ENCODE data around the gene KTN1. TPM values are rescaled to one million over a fixed set of nuclear protein-coding genes. Genes with fewer than 3 reads are reported as not detected.
A peak's percentile ranks its signal among the peaks of the same experiment; 100 is the strongest.

Gene KTN1
- total RNA-seq, 1 donor: 167 TPM

- H3K4me3 ChIP-seq (ENCODE audit: low read depth, low read length): no peak overlapping the region
- peak; percentile 20 for DNase-seq (ENCODE audit: low read depth)
- TF ChIP-seq, protein P1, sequence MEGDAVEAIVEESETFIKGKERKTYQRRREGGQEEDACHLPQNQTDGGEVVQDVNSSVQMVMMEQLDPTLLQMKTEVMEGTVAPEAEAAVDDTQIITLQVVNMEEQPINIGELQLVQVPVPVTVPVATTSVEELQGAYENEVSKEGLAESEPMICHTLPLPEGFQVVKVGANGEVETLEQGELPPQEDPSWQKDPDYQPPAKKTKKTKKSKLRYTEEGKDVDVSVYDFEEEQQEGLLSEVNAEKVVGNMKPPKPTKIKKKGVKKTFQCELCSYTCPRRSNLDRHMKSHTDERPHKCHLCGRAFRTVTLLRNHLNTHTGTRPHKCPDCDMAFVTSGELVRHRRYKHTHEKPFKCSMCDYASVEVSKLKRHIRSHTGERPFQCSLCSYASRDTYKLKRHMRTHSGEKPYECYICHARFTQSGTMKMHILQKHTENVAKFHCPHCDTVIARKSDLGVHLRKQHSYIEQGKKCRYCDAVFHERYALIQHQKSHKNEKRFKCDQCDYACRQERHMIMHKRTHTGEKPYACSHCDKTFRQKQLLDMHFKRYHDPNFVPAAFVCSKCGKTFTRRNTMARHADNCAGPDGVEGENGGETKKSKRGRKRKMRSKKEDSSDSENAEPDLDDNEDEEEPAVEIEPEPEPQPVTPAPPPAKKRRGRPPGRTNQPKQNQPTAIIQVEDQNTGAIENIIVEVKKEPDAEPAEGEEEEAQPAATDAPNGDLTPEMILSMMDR (IDR thresholded peaks at IDR 0.05; ENCODE audit: insufficient read depth, low read depth, low read length): no peak
Observed at GRCh38 chr14:55654243-55654642, 74.2 kb downstream of the KTN1 start.

GRCh38 chr14:55661029-55661428 is 81.0 kb downstream of the KTN1 start:
- TF ChIP-seq, protein P1 (IDR thresholded peaks at IDR 0.05; ENCODE audit: insufficient read depth, low read depth, low read length): no peak
- no peak for DNase-seq (ENCODE audit: low read depth)
- no peak overlapping the region for H3K4me3 ChIP-seq (ENCODE audit: low read depth, low read length)

- DNase-seq (ENCODE audit: low read depth): no peak
- TF ChIP-seq, protein P1 (IDR thresholded peaks at IDR 0.05; ENCODE audit: insufficient read depth, low read depth, low read length): no peak
- no peak overlapping the region for H3K4me3 ChIP-seq (ENCODE audit: low read depth, low read length)
Observed at GRCh38 chr14:55662752-55663151, 82.7 kb downstream of the KTN1 start.

- no peak for DNase-seq (ENCODE audit: low read depth)
- H3K4me3 ChIP-seq (ENCODE audit: low read depth, low read length): no peak overlapping the region
- TF ChIP-seq, protein P1 (IDR thresholded peaks at IDR 0.05; ENCODE audit: insufficient read depth, low read depth, low read length): no peak
Observed at GRCh38 chr14:55665067-55665675, 85.2 kb downstream of the KTN1 start.

- DNase-seq (ENCODE audit: low read depth): no peak
- TF ChIP-seq, protein P1 (IDR thresholded peaks at IDR 0.05; ENCODE audit: insufficient read depth, low read depth, low read length): no peak
- no peak overlapping the region for H3K4me3 ChIP-seq (ENCODE audit: low read depth, low read length)
Observed at GRCh38 chr14:55667801-55668200, 87.8 kb downstream of the KTN1 start.

DNA sequence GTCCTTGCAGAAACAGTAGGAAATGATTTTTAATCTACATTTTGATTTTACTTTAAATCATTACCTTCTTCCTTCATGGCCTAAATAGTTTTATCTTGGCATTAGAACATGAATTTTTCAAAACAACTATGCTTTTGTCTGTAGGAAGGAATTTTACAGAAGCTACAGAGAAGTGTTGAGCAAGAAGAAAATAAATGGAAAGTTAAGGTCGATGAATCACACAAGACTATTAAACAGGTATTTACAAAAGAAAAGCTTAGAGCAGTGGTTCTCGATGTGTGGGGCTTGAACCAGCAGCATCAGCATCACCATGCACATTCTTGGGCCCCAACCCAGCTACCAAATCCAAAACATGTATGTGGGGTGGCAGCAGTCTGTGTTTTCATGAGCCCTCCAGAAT is 91.6 kb downstream of the KTN1 start:
- H3K4me3 ChIP-seq (ENCODE audit: low read depth, low read length): no peak overlapping the region
- TF ChIP-seq, protein P1 (IDR thresholded peaks at IDR 0.05; ENCODE audit: insufficient read depth, low read depth, low read length): no peak
- peak; percentile 28 for DNase-seq (ENCODE audit: low read depth)

GRCh38 chr14:55673048-55673447 is 93.0 kb downstream of the KTN1 start:
- no peak for DNase-seq (ENCODE audit: low read depth)
- TF ChIP-seq, protein P1 (IDR thresholded peaks at IDR 0.05; ENCODE audit: insufficient read depth, low read depth, low read length): no peak
- H3K4me3 ChIP-seq (ENCODE audit: low read depth, low read length): no peak overlapping the region

All from fibroblast of villous mesenchyme (primary cell).